ENCODE data around the gene PRICKLE2.

DNA sequence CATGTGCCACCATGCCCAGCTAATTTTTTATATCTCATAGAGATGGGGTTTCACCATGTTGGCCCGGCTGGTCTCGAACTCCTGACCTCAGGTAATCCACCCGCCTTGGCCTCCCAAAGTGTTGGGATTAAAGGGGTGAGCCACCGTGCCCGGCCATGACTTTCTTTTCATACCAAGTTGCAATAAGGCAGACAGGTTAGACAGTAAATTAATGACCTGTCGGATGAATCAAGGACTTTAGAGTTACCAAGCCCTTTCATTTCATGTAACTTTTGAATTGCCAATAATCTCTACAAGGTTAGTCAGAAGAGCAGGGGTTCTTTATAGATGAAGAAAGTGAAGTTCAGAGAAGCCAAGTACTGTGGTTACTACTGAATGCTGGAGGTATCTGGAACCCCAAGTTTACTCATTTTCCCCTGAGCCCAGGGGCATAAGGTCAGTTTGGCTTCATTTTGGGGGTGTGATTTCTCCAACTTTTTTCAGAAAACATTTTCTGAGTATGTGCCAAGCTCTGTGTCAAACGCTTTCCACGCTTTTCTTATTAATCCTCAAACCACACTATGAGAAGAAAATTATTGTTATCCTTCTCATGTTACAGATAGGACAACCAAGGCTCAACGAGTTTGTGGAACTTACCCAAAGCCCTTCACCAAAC lies 11.9 kb downstream of the PRICKLE2 start:
- TF ChIP-seq, protein P1, sequence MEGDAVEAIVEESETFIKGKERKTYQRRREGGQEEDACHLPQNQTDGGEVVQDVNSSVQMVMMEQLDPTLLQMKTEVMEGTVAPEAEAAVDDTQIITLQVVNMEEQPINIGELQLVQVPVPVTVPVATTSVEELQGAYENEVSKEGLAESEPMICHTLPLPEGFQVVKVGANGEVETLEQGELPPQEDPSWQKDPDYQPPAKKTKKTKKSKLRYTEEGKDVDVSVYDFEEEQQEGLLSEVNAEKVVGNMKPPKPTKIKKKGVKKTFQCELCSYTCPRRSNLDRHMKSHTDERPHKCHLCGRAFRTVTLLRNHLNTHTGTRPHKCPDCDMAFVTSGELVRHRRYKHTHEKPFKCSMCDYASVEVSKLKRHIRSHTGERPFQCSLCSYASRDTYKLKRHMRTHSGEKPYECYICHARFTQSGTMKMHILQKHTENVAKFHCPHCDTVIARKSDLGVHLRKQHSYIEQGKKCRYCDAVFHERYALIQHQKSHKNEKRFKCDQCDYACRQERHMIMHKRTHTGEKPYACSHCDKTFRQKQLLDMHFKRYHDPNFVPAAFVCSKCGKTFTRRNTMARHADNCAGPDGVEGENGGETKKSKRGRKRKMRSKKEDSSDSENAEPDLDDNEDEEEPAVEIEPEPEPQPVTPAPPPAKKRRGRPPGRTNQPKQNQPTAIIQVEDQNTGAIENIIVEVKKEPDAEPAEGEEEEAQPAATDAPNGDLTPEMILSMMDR (IDR thresholded peaks at IDR 0.05; ENCODE audit: low read depth, low read length, poor library complexity, severe bottlenecking): no peak
- TF ChIP-seq EZH2phosphoT487 (IDR thresholded peaks at IDR 0.05; ENCODE audit: borderline replicate concordance, low read length): no peak

Measured in DOHH2 (cell line).